OCI-LY1 (cell line): ENCODE results near the gene RHOV.
A peak's percentile ranks its signal among the peaks of the same experiment; 100 is the strongest.

Experiments
- H2AFZ ChIP-seq: fragments of 200-600 bp; sonication (generic), shearing (Covaris generic); 2 replicates; pipeline ENCODE4 v1.6.0; 2014; ENCODE audit warnings: antibody characterized with exemption, mild to moderate bottlenecking, low read length
- H3F3A ChIP-seq: fragments of 200-600 bp; sonication (generic), shearing (Covaris generic); 2 replicates; pipeline ENCODE4 v1.6.0; 2014; ENCODE audit warnings: mild to moderate bottlenecking, antibody characterized with exemption, low read length, moderate library complexity; ENCODE audit not compliant: insufficient read depth
- H3K27ac ChIP-seq: fragments of 200-600 bp; sonication (generic); 2 replicates; pipeline ENCODE4 v1.5.1; 2014; ENCODE audit warnings: low read length, mixed run types, mild to moderate bottlenecking, low read depth; ENCODE audit not compliant: poor library complexity, severe bottlenecking
- H3K27me3 ChIP-seq: fragments of 200-600 bp; sonication (generic); 2 replicates; pipeline ENCODE4 v1.6.0; 2014; ENCODE audit warnings: antibody characterized with exemption, mild to moderate bottlenecking, low read length, moderate library complexity; ENCODE audit not compliant: insufficient read depth
- H3K36me3 ChIP-seq: fragments of 200-600 bp; sonication (generic); 2 replicates; pipeline ENCODE4 v1.6.1; 2014; ENCODE audit warnings: mild to moderate bottlenecking, antibody characterized with exemption, low read length, moderate library complexity, mixed read lengths; ENCODE audit not compliant: insufficient read depth
- H3K4me1 ChIP-seq: fragments of 200-600 bp; sonication (generic); 2 replicates; pipeline ENCODE4 v1.5.1; 2014; ENCODE audit warnings: mild to moderate bottlenecking, low read length, moderate library complexity; ENCODE audit not compliant: insufficient read depth, severe bottlenecking
- H3K4me2 ChIP-seq: fragments of 200-600 bp; sonication (generic), shearing (Covaris generic); 2 replicates; pipeline ENCODE4 v1.6.1; 2014; ENCODE audit warnings: low read length
- H3K4me3 ChIP-seq: fragments of 200-600 bp; sonication (generic); 2 replicates; pipeline ENCODE4 v1.5.1; 2014; ENCODE audit warnings: low read length, low read depth, mild to moderate bottlenecking, mixed read lengths; ENCODE audit not compliant: poor library complexity, severe bottlenecking
- H3K79me2 ChIP-seq: fragments of 200-600 bp; shearing (Covaris generic); 2 replicates; pipeline ENCODE4 v1.6.1; 2016; ENCODE audit warnings: mixed run types, low read length, mixed read lengths; ENCODE audit not compliant: insufficient read depth
- H3K9ac ChIP-seq: fragments of 200-600 bp; sonication (generic), shearing (Covaris generic); 2 replicates; pipeline ENCODE4 v1.6.1; 2014; ENCODE audit warnings: mild to moderate bottlenecking, low read length, mixed read lengths
- H3K9me2 ChIP-seq: fragments of 200-600 bp; sonication (generic), shearing (Covaris generic); 2 replicates; pipeline ENCODE4 v1.6.1; 2014; ENCODE audit warnings: low read depth, mild to moderate bottlenecking, low read length, mixed read lengths
- H3K9me3 ChIP-seq: fragments of 200-600 bp; shearing (Covaris generic); 2 replicates; pipeline ENCODE4 v1.6.1; 2014; ENCODE audit warnings: low read length, mixed read lengths
- H4K20me1 ChIP-seq: fragments of 200-600 bp; sonication (generic), shearing (Covaris generic); 2 replicates; pipeline ENCODE4 v1.6.0; 2016; ENCODE audit warnings: mild to moderate bottlenecking, low read length; ENCODE audit not compliant: insufficient read depth
- CTCF ChIP-seq: fragments of 200-600 bp; sonication (generic), shearing (Covaris generic); IDR thresholded peaks from 2 replicates; pipeline ENCODE4 v1.5.1; 2017; ENCODE audit warnings: mild to moderate bottlenecking, antibody characterized with exemption, low read length, moderate library complexity, mixed read lengths
- EZH2 ChIP-seq: fragments of 200-600 bp; sonication (generic), shearing (Covaris generic); IDR thresholded peaks from 2 replicates; pipeline ENCODE4 v1.8.0; 2017; ENCODE audit warnings: borderline replicate concordance, mixed run types, mild to moderate bottlenecking, antibody characterized with exemption, low read length, moderate library complexity, mixed read lengths

The RHOV gene

GRCh38 chr15:40908095-40908494, 34.1 kb upstream of the RHOV start:
- H2AFZ ChIP-seq, result no peak overlapping the region
- no peak overlapping the region for H3K4me3 ChIP-seq
- H4K20me1 ChIP-seq, result no peaks in the 10 kb centered on the region
- H3K4me1 ChIP-seq, result peaks cover 34% of the 10 kb centered on the region
- H3K4me2 ChIP-seq, result no peak overlapping the region; the same call in 1 of the 2 replicates
- no peaks in the 10 kb centered on the region for H3K9me2 ChIP-seq
- H3K27me3 ChIP-seq, result no peaks in the 10 kb centered on the region
- H3K27ac ChIP-seq, result peak overlapping the region; percentile 67
- no peaks in the 10 kb centered on the region for H3K79me2 ChIP-seq
- no peaks in the 10 kb centered on the region for H3F3A ChIP-seq
- H3K9ac ChIP-seq, result no peak overlapping the region; the same call in 1 of the 2 replicates
- H3K36me3 ChIP-seq, result peaks cover 12% of the 10 kb centered on the region; the same call in 1 of the 2 replicates
- TF ChIP-seq EZH2, result no peak
- no peak for TF ChIP-seq CTCF
- no peaks in the 10 kb centered on the region for H3K9me3 ChIP-seq

DNA sequence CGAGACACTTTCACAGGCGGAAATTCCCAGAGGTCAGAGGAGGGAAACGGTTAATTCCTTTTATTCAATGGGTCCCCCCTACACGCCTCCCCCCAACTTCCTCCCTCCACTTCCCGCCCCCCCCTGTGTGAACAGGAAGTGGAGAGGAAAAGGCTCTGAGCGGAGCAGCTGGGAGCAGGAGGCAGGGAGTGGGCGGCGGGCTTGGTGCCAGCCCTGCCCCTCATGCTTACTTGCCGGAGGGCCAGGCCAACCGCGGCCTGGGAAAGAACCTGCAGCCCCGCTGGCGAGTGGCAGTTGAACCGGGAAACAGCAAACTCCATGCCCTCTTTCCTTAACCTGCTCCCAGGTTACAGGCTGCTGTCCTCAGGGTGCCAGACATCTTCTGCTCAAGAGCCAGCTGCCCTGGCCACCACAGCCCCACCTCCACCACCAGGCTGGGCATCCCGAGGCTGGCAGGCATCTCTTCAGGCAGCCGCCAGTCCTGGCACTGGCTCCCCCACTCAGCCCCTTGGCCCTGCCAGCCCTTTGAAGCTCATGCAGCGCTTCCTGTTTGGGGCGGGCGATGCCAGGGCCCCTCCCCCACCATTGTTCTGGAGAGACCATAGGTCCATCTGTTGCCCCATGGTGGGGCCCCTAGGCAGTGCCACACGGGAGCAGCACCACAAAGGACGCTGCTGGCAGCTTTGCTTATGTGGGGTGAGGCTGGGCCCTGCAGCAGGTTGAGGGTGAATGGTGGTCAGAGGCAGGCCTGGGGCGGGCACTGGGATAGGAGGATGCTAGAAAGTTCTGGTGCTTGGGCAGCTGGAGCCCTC, 33.2 kb upstream of the RHOV start:
- Histone ChIP-seq H3K4me1 (peaks cover 43% of the 10 kb centered on the region), H3K9ac (peak overlapping the region; percentile 72), H4K20me1 (no peaks in the 10 kb centered on the region), H3K9me3 (no peaks in the 10 kb centered on the region), H3K9me2 (no peaks in the 10 kb centered on the region), H3K4me3 (peak overlapping the region; percentile 69), H3K27ac (peak overlapping the region; percentile 67), H3K79me2 (no peaks in the 10 kb centered on the region), H3K27me3 (no peaks in the 10 kb centered on the region), H3K36me3 (peaks cover 21% of the 10 kb centered on the region; the same call in 1 of the 2 replicates), H2AFZ (no peak overlapping the region), H3F3A (0 out of 2 replicates have a peak, but pooled peaks cover 4% of the 10 kb centered on the region), H3K4me2 (peak overlapping the region; percentile 97)
- TF ChIP-seq CTCF, result no peak
- TF ChIP-seq EZH2, result no peak

- Histone ChIP-seq H4K20me1 (no peaks in the 10 kb centered on the region), H3K27me3 (no peaks in the 10 kb centered on the region), H3K4me1 (peaks cover 44% of the 10 kb centered on the region), H3K9me3 (no peaks in the 10 kb centered on the region), H3F3A (0 out of 2 replicates have a peak, but pooled peaks cover 4% of the 10 kb centered on the region), H2AFZ (no peak overlapping the region), H3K9me2 (no peaks in the 10 kb centered on the region), H3K36me3 (peaks cover 25% of the 10 kb centered on the region; the same call in 1 of the 2 replicates), H3K27ac (peak overlapping the region; percentile 73), H3K79me2 (no peaks in the 10 kb centered on the region), H3K4me2 (peak overlapping the region; percentile 97), H3K4me3 (peak overlapping the region; percentile 69), H3K9ac (peak overlapping the region; percentile 72)
- TF ChIP-seq CTCF (peak; percentile 71), EZH2 (no peak)
These were observed 32.3 kb upstream of the RHOV start for GRCh38 chr15:40906091-40906990.
